Stomach (tissue), 9 donors: ENCODE results near the gene TP73. TPM values are rescaled to one million over a fixed set of nuclear protein-coding genes. Genes with fewer than 3 reads are reported as not detected.

Source experiments
- DNase-seq, 2 donors: peaks; one replicate each; pipeline versions ENCODE4 v3.0.0 to v3.0.0-alpha.2; 2013 to 2019
- H3K27ac ChIP-seq, 5 donors: fragments of 200-600 bp in 4 of 5; sonication (generic) in 4 of 5; one replicate each; pipeline ENCODE4 v1.5.1; 2013 to 2019; ENCODE audit warnings: mild to moderate bottlenecking in 1 of 5, moderate library complexity in 1 of 5
- H3K27me3 ChIP-seq, 3 donors: fragments of 200-600 bp; sonication (generic); one replicate each; pipeline ENCODE4 v1.5.1; 2017 to 2019; ENCODE audit warnings: mixed run types in 1 of 3
- H3K36me3 ChIP-seq, 4 donors: fragments of 200-600 bp; sonication (generic); 1 replicate in 3 of 4; 2 replicates in 1 of 4; pipeline ENCODE4 v1.5.1; 2016 to 2019
- H3K4me1 ChIP-seq, 4 donors: fragments of 200-600 bp; sonication (generic); one replicate each; pipeline ENCODE4 v1.5.1; 2016 to 2019
- H3K4me3 ChIP-seq, 4 donors: fragments of 200-600 bp; sonication (generic) in 3 of 4; one replicate each; pipeline ENCODE4 v1.5.1; 2016 to 2019; ENCODE audit warnings: mild to moderate bottlenecking in 1 of 4
- H3K9me3 ChIP-seq, 4 donors: fragments of 200-600 bp; sonication (generic); one replicate each; pipeline ENCODE4 v1.5.1; 2016 to 2019
- CTCF ChIP-seq, 7 experiments: fragments of 450-650 bp in 4 of 7; fragments of 200-600 bp in 3 of 7; sonication (generic) in 3 of 7; IDR thresholded peaks; one replicate each; pipeline ENCODE4 v1.5.1; 2016 to 2019; ENCODE audit warnings: antibody characterized with exemption in 7 of 7, control low read depth in 2 of 7, mild to moderate bottlenecking in 1 of 7
- EP300 ChIP-seq: sonication (generic); formaldehyde crosslinking; IDR thresholded peaks from one replicate; pipeline ENCODE4 v1.6.1; 2017; ENCODE audit warnings: antibody characterized with exemption
- POLR2A ChIP-seq, 4 donors: fragments of 450-650 bp; IDR thresholded peaks; one replicate each; pipeline ENCODE4 v1.6.1; 2016; ENCODE audit warnings: antibody characterized with exemption in 4 of 4, control low read depth in 2 of 4, mild to moderate bottlenecking in 1 of 4, moderate library complexity in 1 of 4
- POLR2AphosphoS5 ChIP-seq, 3 donors: sonication (generic); formaldehyde crosslinking; IDR thresholded peaks; one replicate each; pipeline ENCODE4 v1.6.1; 2016; ENCODE audit warnings: antibody characterized with exemption in 3 of 3
- WGBS, 5 donors: extraction: QIAGEN DNeasy Blood & Tissue Kit in 3 of 5; methylation state at CpG; one replicate each; pipeline versions ENCODE4 v1.1.5 to v1.1.7; 2013 to 2018; 5-methylcytosine and 5-hydroxymethylcytosine counted together
- intact Hi-C: fragments of 100-400 bp; cut with DNase I; formaldehyde crosslinking; loops from one replicate; pipeline ENCODE4 v1.15.1; 2023; ENCODE audit warnings: low total_unique reads
- polyA plus RNA-seq, 3 donors: library from polyadenylated mRNA; stranded (reverse); fragments of 200-250 nt; gene quantifications; one replicate each; pipeline ENCODE4 v1.2.3, GENCODE V29; 2013
- total RNA-seq, 5 donors: library from RNA; depleted of rRNA; stranded (reverse); fragments of >200 nt; gene quantifications; one replicate each; pipeline versions ENCODE4 v1.1.0 to v1.2.3, GENCODE V29; 2014 to 2016
- donor health status: healthy with polysubstance abuse.
- donor health status: Bipolar disorder and iron deficiency.
- donor health status: healthy.

Gene TP73
- total and polyA plus RNA-seq, 8 donors = 0.25 to 9.8 (median 1.4) TPM; not detected in 4

- DNase-seq = no peak
- Histone ChIP-seq H3K27ac (no peak overlapping the region), H3K9me3 (peaks cover 0 to 5% (median 0%) of the 10 kb centered on the region in 4 donors), H3K4me3 (no peak overlapping the region), H3K4me1 (peaks cover 31 to 42% (median 37%) of the 10 kb centered on the region in 4 donors), H3K27me3 (peaks cover 12 to 15% (median 13%) of the 10 kb centered on the region in 3 donors), H3K36me3 (peaks cover 11 to 53% (median 51%) of the 10 kb centered on the region in 4 donors)
- intact Hi-C loops = no loop called here
- TF ChIP-seq CTCF (IDR thresholded peaks at IDR 0.05) (no peak), POLR2A (IDR thresholded peaks at IDR 0.05) (no peak), EP300 (no peak), POLR2AphosphoS5 (IDR thresholded peaks at IDR 0.05) (no peak)
- 91 to 97% (median 96%) methylated on average over 20 of the region's 20 CpGs for WGBS, 5 donors
These were observed 5.7 kb upstream of the TP73 start for GRCh38 chr1:3646596-3646995.

- H3K27me3 ChIP-seq = peaks cover 27 to 45% (median 43%) of the 10 kb centered on the region in 3 donors
- TF ChIP-seq CTCF (IDR thresholded peaks at IDR 0.05) = no peak
- TF ChIP-seq POLR2AphosphoS5 (IDR thresholded peaks at IDR 0.05) = peak in 2 of 3 donors; percentile 82 to 86
- no peak for TF ChIP-seq EP300
- peak in 2 of 4 donors; percentile 22 to 43 for TF ChIP-seq POLR2A (IDR thresholded peaks at IDR 0.05)
- intact Hi-C loops = no loop called here
- H3K36me3 ChIP-seq = peaks cover 11 to 30% (median 29%) of the 10 kb centered on the region in 4 donors
- H3K4me3 ChIP-seq = peak within 1 kb of the TSS; percentile 75 to 99 (median 88)
- peak within 1 kb of the TSS in 3 of 5 donors; percentile 21 to 70 (median 37) for H3K27ac ChIP-seq
- 2 to 12% (median 2%) methylated on average over 16 to 60 of the region's 60 CpGs for WGBS, 5 donors
- peak; percentile 93 to 97 for DNase-seq
- H3K4me1 ChIP-seq = peaks cover 47 to 61% (median 53%) of the 10 kb centered on the region in 4 donors
- peaks cover 0 to 5% (median 0%) of the 10 kb centered on the region in 4 donors for H3K9me3 ChIP-seq
These were observed 2.7 kb upstream of the TP73 start, which contains the start of gene WRAP73 for GRCh38 chr1:3649342-3650247. Gene WRAP73 (minus strand): TSS chr1:3650103. CDS start chr1:3649999, 104 bp downstream.

- Histone ChIP-seq H3K36me3 (peaks cover 11 to 22% (median 21%) of the 10 kb centered on the region in 4 donors), H3K27ac (no peak overlapping the region), H3K4me1 (peaks cover 47 to 61% (median 53%) of the 10 kb centered on the region in 4 donors), H3K4me3 (peak overlapping the region; percentile 75 to 99 (median 88)), H3K9me3 (peaks cover 0 to 5% (median 0%) of the 10 kb centered on the region in 4 donors), H3K27me3 (peaks cover 27 to 54% (median 48%) of the 10 kb centered on the region in 3 donors)
- TF ChIP-seq POLR2AphosphoS5 (IDR thresholded peaks at IDR 0.05) (no peak), CTCF (IDR thresholded peaks at IDR 0.05) (no peak), EP300 (no peak), POLR2A (IDR thresholded peaks at IDR 0.05) (no peak)
- intact Hi-C loops = no loop called here
- no peak for DNase-seq
- 9 to 13% (median 13%) methylated on average over 29 to 50 of the region's 50 CpGs for WGBS, 5 donors
These were observed 1.9 kb upstream of the TP73 start for GRCh38 chr1:3650248-3651025.
